GM12873 (cell line): ENCODE results near the gene NLRP11.

Source experiments
- TF ChIP-seq, protein P1 (sequence below): IDR thresholded peaks from 2 replicates; pipeline ENCODE4 v1.5.1; 2012; ENCODE audit warnings: low read depth, mild to moderate bottlenecking, moderate library complexity, low read length, control low read depth; ENCODE audit not compliant: insufficient read depth; ENCODE audit errors: missing control alignments

The NLRP11 gene

DNA sequence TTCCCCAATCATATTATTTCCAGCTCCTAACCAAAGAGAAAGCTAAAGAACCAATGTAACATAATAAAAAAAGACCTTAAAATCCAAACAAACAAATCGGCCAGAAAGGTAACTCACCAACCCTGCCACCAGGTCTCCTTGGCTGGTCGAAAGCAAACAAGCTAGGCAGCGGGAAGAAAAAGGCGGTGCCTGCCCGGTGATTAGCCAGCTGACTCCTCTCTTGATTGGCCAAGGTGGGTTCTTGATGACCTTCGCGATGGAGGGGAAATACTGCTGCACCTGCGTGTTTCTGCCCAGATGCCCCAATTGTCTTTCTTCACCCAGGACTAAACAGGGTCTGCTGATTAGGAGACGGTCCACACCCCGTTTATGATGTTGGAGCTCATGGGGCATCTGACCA is at the start of gene NLRP11:
TSS of gene NLRP11 (minus strand) at position 154 of the 400 bp plus-strand sequence. CDS start 13,825 bp downstream, outside the sequence.
- TF ChIP-seq, protein P1, sequence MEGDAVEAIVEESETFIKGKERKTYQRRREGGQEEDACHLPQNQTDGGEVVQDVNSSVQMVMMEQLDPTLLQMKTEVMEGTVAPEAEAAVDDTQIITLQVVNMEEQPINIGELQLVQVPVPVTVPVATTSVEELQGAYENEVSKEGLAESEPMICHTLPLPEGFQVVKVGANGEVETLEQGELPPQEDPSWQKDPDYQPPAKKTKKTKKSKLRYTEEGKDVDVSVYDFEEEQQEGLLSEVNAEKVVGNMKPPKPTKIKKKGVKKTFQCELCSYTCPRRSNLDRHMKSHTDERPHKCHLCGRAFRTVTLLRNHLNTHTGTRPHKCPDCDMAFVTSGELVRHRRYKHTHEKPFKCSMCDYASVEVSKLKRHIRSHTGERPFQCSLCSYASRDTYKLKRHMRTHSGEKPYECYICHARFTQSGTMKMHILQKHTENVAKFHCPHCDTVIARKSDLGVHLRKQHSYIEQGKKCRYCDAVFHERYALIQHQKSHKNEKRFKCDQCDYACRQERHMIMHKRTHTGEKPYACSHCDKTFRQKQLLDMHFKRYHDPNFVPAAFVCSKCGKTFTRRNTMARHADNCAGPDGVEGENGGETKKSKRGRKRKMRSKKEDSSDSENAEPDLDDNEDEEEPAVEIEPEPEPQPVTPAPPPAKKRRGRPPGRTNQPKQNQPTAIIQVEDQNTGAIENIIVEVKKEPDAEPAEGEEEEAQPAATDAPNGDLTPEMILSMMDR, result no peak

DNA sequence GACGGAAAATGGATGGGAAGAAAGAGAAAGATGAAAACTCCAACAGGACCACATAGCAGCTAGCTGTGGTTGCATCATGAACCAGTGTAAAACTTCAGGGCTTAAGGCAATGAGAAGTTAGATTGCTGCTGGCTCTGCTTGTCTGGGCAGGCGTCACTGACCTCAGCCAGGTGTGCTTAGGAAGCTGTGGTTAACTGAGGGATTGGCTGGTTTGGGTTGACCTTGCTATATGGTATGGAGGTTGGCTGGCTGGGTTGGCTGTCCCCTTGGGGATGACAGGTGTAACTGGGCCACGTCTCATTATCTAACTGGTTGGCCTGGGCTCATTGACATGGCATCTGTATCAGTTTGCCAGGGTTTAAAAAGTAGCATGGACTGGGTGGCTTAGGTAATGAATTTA is 45.4 kb upstream of the NLRP11 start:
- TF ChIP-seq, protein P1, result no peak

DNA sequence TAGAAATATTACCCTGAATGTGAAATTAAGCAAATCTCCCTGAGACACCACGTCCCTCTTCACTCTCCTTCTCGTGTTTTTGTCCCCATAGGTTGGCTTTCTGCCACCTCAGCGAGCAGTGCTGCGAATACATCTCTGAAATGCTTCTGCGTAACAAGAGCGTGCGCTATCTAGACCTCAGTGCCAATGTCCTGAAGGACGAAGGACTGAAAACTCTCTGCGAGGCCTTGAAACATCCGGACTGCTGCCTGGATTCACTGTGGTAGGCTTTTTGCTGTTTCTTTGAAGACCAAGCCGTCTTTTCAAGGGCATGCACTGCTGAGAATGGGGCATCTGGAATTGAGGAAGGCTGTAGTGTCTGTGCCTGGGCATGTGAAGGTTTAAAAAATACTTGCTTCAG is 38.9 kb upstream of the NLRP11 start:
- TF ChIP-seq, protein P1, result no peak

DNA sequence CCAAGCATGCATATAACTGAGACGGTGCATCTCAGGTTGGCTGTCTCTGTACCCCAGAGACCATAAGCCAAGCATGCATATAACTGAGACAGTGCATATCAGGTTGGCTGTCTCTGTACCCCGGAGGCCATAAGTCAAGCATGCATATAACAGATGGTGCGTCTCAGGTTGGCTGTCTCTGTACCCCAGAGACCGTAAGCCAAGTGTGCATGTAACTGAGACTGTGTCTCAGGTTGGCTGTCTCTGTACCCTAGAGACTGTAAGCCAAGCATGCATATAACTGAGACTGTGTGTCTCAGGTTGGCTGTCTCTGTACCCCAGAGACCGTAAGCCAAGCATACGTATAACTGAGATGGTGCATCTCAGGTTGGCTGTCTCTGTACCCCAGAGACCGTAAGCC is 35.3 kb upstream of the NLRP11 start:
- TF ChIP-seq, protein P1, result no peak

DNA sequence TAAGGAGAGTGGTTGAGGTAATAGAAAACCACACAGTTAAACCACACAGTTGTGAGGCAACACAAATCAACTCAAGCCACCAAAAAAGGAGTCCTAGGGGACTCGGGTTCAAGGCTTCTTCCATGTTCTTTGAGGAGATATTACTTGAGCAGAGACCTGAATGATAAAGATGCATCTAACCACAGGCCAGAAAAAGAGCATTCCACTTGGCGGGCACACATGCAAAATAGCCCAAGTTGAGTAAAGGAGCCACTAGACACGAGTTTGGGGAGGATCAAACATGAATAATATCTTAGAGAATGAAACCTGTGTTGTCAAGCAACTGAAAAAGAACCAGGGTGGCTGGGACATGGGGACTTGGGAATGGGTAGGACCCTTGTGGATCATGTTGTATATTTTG is 34.7 kb upstream of the NLRP11 start:
- TF ChIP-seq, protein P1, result no peak

DNA sequence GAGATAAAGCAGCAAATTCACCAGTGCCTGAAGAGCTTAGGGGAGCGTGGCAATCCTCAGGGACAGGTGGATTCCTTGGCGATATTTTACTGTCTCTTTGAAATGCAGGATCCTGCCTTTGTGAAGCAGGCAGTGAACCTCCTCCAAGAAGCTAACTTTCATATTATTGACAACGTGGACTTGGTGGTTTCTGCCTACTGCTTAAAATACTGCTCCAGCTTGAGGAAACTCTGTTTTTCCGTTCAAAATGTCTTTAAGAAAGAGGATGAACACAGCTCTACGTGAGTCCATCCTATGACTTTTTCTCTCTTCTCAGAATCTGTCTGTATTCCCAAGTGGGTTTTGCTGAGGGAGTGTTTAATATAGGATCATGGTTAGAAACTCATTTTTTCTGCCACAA is 27.2 kb upstream of the NLRP11 start:
- TF ChIP-seq, protein P1, result no peak

DNA sequence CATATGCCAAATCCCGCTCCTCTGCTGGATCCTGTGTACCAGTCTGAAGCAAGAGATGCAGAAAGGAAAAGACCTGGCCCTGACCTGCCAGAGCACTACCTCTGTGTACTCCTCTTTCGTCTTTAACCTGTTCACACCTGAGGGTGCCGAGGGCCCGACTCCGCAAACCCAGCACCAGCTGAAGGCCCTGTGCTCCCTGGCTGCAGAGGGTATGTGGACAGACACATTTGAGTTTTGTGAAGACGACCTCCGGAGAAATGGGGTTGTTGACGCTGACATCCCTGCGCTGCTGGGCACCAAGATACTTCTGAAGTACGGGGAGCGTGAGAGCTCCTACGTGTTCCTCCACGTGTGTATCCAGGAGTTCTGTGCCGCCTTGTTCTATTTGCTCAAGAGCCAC is 26.6 kb upstream of the NLRP11 start:
- TF ChIP-seq, protein P1, result no peak
